Hematopoietic multipotent progenitor cell treated with erythropoietin and hydrocortisone succinate and interleukin-3 and kit ligand, for 4 days (in vitro differentiated cells): ENCODE results near the gene TMEM254.
"Not testable (repeated sequence)": the region's sequence is repeated elsewhere in the genome, so short reads cannot be mapped to it uniquely, and the experiment has no call there.

Experiments
- DNase-seq: peaks from one replicate; pipeline ENCODE4 v3.0.0-alpha.2; 2015

Gene TMEM254

DNA sequence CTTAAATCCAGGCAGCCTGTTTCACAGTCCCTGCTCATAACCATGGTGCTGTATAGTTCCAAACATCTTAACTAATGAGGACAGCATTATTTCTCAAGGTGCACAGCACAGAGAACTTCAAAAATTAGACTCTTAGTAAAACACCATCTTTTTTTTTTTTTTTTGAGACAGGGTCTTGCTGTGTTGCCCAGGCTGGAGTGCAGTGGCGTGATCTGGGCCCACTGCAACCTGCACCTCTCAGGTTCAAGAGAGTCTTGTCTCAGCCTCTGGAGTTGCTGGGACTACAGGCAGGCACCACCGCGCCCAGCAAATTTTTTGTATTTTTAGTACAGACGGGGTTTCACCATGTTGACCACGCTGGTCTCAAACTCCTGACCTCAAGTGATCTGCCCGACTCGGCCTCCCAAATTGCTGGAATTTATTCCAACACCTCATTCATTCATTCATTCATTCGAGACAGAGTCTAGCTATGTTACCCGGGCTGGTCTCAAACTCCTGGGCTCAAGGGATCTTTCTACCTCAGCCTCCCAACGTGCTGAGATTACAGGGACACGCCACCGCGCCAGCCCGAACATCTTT lies 507 bp upstream of the TMEM254 start:
- no peak for DNase-seq

DNA sequence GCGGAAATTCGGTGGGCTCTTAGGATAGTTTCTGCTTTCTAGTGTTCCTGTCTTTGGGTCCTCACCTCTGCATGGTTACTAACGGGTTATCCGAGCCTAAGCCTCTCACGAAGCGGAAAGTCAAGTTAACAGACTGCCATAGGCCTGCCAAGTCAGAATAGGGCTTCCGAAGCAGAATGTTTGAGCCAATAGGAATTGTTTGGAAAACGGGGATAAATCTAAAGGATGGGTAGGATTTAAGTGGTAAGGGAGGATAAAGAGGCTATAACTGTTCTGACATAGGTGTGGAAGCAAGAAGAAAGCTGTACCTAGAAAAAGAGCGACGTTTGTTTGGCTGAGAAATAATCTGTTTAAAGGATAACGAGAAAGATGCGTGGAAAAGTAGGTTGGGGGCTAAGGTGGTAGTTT lies 851 bp downstream of the TMEM254 start:
- no peak for DNase-seq

DNA sequence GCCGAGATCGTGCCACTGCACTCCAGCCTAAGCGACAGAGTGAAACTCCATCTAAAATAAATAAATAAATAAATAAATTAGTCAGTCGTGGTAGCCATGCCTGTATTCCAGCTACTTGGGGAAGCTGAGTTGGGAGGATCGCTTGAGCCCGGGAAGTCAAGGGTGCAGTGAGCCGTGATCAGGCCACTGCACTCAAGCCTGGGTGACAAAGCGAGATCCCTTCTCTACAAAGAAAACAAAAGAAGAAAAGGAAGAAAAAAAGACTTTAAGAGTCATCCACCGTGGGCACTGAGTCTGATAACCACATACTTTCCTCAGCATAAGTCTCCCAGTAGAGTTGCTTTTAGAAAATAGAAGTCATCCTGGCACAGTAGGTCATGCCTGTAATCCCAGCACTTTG lies 2.6 kb downstream of the TMEM254 start:
- no peak for DNase-seq

DNA sequence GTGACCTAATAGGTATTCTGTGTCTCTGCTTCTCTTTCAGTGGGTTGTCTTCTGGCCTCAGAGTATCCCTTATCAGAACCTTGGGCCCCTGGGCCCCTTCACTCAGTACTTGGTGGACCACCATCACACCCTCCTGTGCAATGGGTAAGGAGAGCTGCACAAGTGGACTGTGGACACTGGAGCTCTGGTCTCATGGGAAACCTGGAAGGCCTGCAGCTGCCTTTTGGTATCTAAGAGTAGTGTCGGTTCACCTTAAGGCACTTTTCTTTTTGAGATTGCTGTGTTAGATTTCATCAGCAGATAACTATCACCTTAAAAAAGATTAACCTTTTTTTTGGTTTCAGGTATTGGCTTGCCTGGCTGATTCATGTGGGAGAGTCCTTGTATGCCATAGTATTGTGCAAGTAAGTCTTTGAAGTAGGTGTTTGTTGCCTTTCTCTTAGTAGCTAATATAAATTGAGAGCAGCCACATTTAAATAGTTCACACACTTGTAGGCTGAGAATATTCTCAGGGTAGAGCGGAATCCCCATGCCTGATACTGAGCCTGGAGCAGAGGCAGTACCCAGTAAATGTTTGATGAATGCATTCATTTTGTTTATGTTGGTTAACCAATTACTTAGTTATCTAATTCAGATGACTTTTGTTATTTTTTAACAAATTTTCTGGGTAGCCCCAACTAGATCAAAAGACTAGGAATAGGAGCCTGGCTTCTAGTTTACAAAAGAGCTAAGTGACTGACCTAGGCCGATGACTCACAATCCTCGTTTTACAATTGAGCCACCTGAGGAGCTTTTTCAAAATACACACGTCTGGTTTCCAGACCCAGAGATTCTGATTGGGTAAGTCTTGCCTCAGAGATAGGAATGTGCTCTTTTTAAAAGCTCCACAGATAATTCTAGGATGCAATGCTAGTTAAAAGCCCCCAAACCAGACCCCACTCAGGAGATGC lies 3.6 kb downstream of the TMEM254 start:
- no peak for DNase-seq

DNA sequence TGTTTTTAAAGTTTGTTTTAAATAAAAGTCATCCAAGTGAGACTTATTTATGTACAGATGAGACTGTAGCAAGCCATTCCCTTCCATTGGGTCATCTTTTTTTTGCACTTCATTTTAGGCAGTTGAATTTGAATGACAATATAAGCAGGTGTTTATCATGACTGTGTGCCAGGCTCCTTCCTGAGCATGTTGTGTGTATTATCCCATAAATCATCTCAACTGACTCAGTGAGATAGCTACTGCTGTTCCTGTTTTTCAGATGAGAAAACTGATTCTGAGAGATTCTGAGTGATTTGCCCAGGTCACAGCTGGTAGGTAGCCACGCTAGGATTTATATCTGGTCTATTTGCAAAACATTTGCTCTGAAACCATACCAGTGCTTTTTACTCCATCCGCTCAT lies 11.7 kb downstream of the TMEM254 start:
- peak; percentile 65 for DNase-seq

DNA sequence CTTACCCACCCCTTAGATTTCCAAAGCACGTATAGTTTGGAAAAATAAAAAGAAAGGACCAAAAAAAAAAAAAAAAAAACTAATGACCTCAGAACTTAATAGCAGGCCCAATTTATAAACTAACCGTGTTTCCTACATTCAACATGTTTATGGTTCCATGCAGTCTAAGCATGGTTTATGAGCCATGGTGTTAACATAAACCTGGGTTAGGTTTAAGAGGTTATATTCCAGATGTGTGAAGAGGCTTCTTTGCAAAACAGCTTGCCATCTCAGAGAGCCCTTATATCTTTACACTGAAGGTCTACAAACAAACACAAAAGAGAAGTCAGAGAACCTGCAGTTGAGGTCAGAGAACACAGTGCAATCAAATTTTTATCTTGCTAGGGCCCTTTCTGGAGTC lies 15.8 kb downstream of the TMEM254 start:
- DNase-seq = no peak

DNA sequence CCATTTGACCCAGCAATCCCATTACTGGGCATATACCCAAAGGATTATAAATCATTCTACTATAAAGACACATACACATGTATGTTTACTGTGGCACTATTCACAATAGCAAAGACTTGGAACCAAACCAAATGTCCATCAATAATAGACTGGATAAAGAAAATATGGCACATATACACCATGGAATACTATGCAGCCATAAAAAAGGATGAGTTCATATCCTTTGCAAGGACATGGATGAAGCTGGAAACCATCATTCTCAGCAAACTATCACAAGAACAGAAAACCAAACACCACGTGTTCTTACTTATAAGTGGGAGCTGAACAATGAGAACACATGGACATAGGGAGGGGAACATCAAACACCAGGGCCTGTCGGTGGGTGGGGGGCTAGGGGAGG lies 19.8 kb downstream of the TMEM254 start:
- DNase-seq = not testable (repeated sequence)

DNA sequence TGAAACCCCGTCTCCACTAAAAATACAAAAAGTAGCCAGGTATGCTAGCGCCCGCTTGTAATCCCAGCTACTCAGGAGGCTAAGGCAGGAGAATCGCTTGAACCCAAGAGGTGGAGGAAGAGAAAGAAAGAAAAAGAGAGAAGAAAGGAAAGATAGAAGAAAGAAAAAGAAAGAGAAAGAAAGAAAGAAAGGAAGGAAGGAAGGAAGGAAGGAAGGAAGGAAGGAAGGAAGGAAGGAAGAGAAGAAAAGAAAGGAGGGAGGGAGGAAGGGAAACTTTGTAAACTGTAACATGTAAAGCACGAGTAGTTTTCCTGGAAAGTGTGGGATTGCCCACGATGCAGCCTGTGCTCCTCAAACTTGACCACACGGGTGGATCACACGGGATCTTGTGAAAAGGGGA lies 20.8 kb downstream of the TMEM254 start:
- DNase-seq = not testable (repeated sequence)

DNA sequence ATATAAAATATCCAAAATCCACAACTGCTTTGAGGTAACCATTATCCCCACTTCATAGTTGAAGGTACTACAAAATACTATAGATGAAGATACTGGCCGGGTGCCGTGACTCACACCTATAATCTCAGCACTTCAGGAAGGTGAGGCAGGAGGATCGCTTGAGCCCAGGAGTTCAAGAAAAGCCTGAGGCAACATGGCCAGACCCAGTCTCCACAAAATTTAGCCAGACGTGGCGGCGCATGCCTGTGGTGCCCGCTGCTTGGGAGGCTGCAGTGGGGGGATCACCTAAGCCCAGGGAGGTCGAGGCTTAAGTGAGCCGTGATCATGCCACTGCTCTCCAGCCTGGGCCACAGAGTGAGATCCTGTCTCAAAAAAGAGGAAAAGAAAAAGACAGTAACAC lies 21.7 kb downstream of the TMEM254 start:
- DNase-seq = no peak

DNA sequence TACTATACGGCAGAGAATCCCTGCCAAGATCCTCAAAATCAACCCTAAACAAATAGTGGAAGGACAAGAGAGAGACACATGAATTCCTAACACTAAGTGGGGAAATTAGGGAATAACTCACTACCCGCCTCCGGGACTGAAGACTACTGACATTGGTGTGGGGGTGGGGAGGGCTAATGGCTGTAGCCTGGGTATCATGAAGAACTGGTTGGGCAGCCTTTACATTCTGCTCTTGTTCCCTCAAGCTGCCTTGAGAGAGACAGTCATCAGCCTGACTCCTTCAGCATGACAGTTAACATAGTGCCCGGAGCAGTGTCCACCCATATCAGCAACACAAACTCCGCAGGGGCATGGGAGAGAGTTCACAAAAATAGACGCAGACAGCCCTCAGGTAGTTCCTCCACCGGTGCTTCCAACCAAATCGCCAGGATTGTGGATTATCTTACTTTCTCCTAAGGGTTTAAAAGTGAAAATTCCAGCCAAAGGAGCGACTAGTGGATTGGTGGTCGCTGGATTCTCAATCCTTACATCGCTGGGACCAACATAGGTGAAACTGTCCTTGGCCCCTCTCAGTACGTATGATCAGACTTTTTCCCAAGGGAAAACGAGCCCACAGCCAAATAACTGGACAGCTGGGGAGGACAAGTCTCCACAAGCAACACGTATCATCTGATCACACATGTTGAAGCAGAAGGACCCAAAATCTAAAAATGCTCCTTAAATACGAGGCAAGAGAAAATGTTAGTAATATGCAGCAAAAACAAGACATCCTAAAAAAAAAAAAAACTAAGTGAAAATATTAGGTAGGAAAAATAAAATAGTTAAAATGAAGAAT lies 22.6 kb downstream of the TMEM254 start:
- DNase-seq = no peak

DNA sequence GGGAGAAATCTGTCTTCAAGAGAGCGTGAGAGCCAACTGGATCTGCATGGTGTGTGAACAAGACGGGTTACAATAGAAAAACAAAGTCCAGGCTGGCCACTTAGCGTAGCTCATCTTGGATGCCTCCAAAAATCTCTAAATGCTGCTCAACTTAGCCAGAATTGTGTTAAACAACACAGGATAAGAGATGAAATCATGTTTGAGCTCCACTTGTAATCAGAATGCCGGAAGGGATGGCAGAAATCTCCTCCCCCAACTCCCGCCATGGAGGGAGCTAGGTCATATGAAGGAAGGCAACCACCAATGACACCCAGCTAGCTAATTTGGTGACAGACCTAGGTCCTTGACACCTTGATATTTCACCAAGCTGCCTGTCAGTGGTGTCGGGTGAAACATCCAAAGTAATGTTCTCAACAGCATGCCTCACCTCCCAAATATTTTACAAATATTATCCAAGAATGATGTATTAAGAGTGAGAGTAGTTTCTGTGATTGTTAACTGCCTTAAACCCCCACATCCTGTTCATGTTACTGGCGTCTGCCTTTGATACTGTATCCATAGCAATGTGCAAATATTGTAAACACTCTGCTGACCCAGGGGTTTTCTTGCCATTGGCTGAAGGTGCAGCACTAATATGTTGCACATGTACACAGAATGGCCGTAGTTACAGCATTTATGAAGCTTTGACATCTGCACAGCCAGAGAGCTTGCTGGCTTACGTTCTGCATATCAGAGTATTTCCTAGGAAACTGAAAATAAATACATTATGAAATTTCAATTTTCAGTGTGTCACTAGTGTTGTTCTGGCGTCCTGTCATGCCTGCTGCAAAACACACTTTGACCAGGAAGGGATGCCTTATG lies 25.8 kb downstream of the TMEM254 start:
- DNase-seq = peak; percentile 16

DNA sequence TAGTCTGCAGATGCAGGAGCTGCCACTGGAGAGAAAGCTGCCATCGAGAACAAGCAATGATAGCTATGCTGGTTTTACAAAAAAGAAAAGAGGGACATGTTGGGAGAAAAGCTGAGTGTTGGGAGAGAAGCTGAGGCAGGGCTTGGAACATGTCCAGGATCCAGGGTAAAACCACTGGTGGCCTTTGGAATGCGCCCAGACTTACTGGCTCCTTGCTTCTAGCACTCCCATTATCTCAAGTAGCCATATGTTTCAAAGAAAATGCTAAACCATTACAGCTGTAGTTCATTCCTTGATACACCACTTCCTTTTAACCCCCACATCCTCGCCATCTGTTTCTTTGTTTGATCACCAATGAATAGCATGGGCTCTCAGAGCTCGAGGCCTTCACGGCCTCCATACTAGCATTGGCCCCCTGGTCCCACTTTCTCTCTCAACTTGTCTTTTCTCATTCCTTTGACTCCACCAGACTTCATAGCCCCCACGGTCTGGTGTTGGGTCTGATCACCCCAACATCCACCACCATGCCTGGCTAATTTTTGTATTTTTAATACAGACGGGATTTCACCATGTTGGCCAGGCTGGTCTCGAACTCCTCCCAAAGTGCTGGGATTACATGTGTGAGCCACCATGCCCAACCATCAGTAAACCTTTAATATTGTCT lies 30.2 kb downstream of the TMEM254 start:
- peak; percentile 20 for DNase-seq

DNA sequence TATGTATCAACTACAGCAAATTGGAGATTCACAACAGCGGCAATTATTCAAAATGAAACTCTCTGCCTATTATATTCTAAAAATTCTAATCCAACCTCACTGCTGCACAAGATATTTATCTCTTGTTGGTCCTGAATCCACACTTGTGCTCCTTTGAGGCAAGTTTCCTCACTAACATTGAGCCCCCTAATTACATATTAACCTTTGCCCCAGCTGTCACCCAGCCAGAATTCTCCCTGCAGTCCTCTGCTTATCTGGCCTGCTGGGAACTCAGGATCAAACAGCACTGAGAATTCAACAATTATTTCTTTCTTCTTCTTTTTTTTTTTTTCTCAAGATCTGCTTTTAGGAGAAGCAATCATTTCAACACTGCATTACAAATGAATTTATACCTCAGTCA lies 32.5 kb downstream of the TMEM254 start:
- DNase-seq = no peak

DNA sequence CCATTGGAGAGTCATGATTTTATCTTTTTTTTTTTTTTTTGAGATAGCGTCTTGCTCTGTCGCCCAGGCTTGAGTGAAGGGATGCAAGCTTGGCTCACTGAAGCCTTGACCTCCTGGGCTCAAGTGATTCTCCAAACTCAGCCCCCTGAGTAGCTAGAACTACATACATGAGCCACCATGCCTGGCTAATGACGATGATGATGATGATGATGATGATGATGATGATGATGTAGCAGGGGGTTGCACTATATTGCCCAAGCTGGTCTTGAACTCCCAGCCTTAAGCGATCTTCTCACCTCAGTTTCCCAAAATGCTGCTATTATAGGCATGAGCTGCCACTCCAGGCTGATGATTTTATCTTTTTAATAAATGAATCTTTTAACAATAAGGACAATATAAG lies 40.2 kb downstream of the TMEM254 start:
- DNase-seq = no peak

DNA sequence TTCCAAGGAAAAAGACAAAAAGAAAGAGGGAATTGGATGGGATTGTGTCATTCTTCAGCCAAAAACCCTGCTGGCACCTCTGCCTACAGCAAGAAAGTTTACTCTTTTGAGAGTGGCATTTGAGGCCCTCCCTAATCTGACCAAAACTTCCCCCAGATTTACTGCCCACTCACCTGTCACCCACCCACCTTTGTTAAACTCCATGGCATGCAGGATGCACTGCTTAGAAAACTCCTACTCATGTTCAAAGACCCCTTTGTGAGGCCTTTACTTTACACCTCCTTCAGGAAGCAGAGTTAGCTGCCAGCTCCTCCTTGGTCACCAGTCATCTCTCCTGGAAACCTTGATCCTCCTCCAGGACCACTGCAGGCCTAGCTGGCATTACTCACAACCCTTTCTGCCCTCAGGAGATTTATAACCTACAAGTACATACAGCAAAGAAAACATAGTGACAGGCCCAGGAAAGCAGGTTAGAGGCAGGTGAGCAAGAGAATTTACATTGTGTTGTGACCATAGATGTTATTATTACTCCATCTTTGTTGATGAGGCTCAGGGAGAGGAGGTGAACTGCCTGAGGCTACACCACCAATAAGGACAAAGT lies 43.7 kb downstream of the TMEM254 start:
- no peak for DNase-seq

DNA sequence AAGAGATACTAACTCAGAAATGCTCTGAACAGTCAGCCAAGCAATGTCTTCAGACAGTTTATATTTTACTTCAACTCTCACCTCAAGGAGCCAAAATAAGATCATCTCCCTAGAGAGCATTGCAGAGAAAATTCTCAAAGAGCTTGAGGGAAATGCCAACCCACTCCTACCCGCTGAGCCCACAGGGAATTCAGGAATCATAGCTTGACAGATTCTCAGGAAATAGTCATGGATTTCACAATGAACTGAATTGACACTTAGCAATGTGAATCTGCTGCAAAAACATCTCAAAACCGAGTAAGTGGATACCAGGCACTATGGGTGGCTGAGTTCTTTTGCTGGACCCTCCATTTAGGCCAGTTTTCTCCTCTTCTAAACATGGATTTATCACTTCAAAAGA lies 44.3 kb downstream of the TMEM254 start:
- no peak for DNase-seq

DNA sequence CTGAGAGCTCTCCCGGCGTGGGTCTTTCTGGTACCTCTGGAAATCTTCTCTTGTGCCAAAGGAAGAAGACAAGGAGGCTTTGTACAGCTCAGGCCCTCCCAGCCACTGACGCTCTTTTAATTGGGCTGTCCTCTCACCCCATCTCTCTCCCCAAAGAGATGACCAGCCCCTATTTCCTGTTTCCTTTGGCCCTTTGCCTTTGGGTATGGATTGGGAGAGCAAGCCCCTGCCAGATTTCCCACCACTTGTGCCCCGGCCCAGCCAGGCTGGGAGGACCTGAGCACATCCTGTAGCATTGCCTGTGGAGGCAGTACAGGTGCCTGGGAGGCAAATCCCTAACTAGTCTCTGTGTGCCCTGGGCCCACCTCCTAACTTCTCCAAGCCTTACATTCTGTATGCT lies 48.4 kb downstream of the TMEM254 start:
- no peak for DNase-seq

DNA sequence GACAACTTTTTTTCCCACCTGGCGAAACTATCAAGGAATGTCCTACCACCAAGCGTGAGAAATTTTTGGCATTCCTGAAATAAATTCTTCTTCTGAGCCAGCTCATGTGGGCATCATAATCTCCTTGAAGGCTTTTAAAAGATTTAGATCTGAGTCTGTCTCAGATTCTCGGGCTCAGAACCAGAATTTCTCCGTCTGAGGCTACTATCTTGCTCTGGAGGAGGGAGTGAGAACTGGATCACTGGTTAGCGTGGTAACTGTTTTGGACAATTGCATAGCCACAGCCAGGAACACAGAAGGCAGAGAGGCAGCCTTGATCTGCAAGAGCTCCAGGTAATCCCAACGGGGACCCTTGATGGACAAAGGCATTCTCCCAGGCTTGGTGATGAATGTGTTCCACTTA lies 53.0 kb downstream of the TMEM254 start:
- DNase-seq = no peak

DNA sequence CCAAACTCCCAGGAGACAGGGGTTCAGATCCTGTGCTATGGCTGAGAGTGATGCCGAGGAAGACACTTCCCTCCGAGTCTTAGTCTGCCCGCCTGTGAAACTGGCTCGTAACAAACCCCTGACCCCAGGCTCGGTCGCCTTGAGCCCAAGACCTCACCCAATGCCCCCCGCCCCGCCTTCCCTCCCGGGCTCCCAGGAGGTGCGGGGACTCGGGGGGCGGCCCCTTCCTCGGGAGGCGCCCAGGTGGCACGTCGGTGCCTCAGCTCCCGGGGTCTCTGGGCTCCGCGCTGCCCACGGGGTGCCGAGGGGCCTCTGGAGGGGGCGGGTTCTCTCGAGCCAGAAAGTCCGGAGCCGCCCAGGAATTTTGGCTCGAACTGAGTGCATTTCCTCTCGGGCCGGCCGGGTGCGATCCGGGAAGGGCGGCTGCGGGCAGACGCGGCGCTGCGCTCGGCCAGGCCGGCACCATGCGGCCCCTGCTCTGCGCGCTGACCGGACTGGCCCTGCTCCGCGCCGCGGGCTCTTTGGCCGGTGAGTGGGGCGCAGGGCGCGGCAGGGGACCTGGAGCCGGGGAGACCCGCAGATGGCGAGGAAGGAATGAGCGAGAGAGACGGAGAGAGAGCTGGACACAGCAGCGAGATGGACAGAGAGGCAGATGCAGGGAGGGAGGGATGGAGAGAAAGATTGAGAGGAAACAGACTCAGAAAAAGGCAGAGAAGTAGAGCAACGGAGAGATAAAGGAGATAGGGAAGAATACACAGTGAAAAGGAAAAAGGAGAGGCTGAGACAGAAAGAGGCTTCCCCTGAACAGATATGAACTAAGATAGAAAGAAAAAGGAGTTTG lies 54.1 kb downstream of the TMEM254 start, which contains the start of gene PLAC9:
PLAC9 (plus strand) TSS at position 432 of the 841 bp plus-strand sequence; CDS start at position 465, 33 bp downstream.
- no peak for DNase-seq

DNA sequence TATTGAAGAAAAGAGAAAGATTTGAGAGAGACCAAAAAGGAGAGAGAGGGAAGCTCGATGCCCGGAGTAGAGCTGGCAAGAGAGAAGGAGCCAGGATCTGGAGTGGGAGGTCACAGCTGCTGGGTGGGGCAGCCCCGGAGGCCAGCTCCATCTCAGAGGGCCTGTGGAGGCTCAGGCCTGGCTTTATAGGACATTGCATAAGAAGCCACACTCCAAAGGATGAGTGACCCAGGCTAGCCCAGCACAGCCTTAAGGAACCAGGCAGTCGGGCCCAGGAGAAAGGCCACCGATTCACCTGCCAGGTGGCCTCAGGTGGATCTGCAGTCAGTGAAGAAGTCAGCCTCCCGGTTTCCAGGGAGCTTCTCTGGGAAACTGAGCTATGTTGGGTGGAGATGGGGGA lies 54.7 kb downstream of the TMEM254 start:
- DNase-seq = no peak
